22Rv1 (cell line): ENCODE measurements around the gene SFRP2.

Experiments used
- ZFX ChIP-seq: fragments of 450-650 bp; IDR thresholded peaks from 2 replicates; pipeline ENCODE4 v1.6.1; 2017; ENCODE audit warnings: antibody characterized with exemption, borderline replicate concordance
- TF ChIP-seq, protein P1 (sequence below): fragments of 450-650 bp; IDR thresholded peaks from 2 replicates; pipeline ENCODE4 v1.5.1; 2017; ENCODE audit warnings: mild to moderate bottlenecking

DNA sequence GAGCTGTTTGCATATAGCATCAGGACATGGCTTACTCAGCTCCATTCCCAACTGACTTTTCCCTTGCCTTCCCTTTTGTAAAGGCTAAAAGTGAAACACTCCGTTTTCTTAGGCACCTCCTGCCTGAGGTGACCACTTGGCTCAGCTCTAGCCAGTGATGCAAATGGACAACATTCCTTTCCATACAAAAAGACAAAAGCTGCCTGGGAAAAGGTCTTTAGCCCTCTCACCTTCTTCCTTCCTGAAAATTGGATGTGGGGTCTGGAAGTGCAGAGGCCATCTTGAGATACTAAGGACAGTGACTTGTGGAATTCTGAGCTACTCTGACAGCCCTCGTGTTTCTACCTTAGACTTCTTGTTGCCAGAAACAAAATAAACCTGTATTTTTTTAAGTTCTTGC, 27.7 kb upstream of the SFRP2 start:
- TF ChIP-seq, protein P1, sequence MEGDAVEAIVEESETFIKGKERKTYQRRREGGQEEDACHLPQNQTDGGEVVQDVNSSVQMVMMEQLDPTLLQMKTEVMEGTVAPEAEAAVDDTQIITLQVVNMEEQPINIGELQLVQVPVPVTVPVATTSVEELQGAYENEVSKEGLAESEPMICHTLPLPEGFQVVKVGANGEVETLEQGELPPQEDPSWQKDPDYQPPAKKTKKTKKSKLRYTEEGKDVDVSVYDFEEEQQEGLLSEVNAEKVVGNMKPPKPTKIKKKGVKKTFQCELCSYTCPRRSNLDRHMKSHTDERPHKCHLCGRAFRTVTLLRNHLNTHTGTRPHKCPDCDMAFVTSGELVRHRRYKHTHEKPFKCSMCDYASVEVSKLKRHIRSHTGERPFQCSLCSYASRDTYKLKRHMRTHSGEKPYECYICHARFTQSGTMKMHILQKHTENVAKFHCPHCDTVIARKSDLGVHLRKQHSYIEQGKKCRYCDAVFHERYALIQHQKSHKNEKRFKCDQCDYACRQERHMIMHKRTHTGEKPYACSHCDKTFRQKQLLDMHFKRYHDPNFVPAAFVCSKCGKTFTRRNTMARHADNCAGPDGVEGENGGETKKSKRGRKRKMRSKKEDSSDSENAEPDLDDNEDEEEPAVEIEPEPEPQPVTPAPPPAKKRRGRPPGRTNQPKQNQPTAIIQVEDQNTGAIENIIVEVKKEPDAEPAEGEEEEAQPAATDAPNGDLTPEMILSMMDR, result no peak
- no peak for TF ChIP-seq ZFX
